D721Med (cell line): ENCODE results near the gene ANKRD23.
A peak's percentile ranks its signal among the peaks of the same experiment; 100 is the strongest.

ENCODE experiments used
- DNase-seq: peaks from one replicate; pipeline ENCODE4 v3.0.0; 2011; ENCODE audit warnings: low spot score; ENCODE audit not compliant: insufficient read length
- FAIRE-seq: peaks from 2 replicates; lab custom pipeline; 2011; peaks lifted over from hg19 to GRCh38; lab: Jason Lieb, UNC
- CTCF ChIP-seq: IDR thresholded peaks from 2 replicates; pipeline ENCODE4 v1.5.1; 2012; ENCODE audit warnings: mild to moderate bottlenecking, control low read depth; ENCODE audit not compliant: insufficient read depth; ENCODE audit errors: missing control alignments

The ANKRD23 gene

GRCh38 chr2:96876269-96877041 lies 32.6 kb upstream of the ANKRD23 start:
- no peak for FAIRE-seq
- no peak for TF ChIP-seq CTCF
- DNase-seq = no peak

- no peak for TF ChIP-seq CTCF
- FAIRE-seq = no peak
- DNase-seq = peak; percentile 99
These were observed 31.9 kb upstream of the ANKRD23 start for GRCh38 chr2:96875498-96876268.

GRCh38 chr2:96874198-96874831 lies 30.5 kb upstream of the ANKRD23 start:
- DNase-seq = no peak
- no peak for TF ChIP-seq CTCF
- FAIRE-seq = no peak

GRCh38 chr2:96873651-96874096 lies 29.9 kb upstream of the ANKRD23 start:
- TF ChIP-seq CTCF = no peak
- FAIRE-seq = no peak

GRCh38 chr2:96872591-96873349 lies 28.9 kb upstream of the ANKRD23 start:
- FAIRE-seq = no peak
- no peak for DNase-seq
- no peak for TF ChIP-seq CTCF

More at GRCh38 chr2:96873651-96874096, 29.9 kb upstream of the ANKRD23 start:
- DNase-seq = no peak

- no peak for FAIRE-seq
- DNase-seq = no peak
- no peak for TF ChIP-seq CTCF
These were observed 26.9 kb upstream of the ANKRD23 start for GRCh38 chr2:96870626-96871255.
